NOMO-1 treated with DMSO at 0.1 percent for 48 hours (cell line): ENCODE results near the gene ATP8A2.
"Not testable (repeated sequence)": the region's sequence is repeated elsewhere in the genome, so short reads cannot be mapped to it uniquely, and the experiment has no call there.

Experiments used
- DNase-seq: peaks from one replicate; lab custom pipeline; 2025; ENCODE audit not compliant: unreplicated experiment; lab: John Stamatoyannopoulos, UW

Gene ATP8A2

GRCh38 chr13:25795277-25795676 is 423.5 kb downstream of the ATP8A2 start:
- DNase-seq: no peak

GRCh38 chr13:25796474-25796873 is 424.7 kb downstream of the ATP8A2 start:
- no peak for DNase-seq

GRCh38 chr13:25798998-25799397 is 427.2 kb downstream of the ATP8A2 start:
- no peak for DNase-seq

- DNase-seq: no peak
Observed at GRCh38 chr13:25800523-25800922, 428.7 kb downstream of the ATP8A2 start.

GRCh38 chr13:25802579-25802978 is 430.8 kb downstream of the ATP8A2 start:
- peak; percentile 91 for DNase-seq

GRCh38 chr13:25803641-25804040 is 431.9 kb downstream of the ATP8A2 start:
- peak; percentile 7 for DNase-seq

- DNase-seq: peak; percentile 55
Observed at GRCh38 chr13:25806264-25806974, 434.6 kb downstream of the ATP8A2 start.

- DNase-seq: no peak
Observed at GRCh38 chr13:25807562-25807961, 435.8 kb downstream of the ATP8A2 start.

- DNase-seq: no peak
Observed at GRCh38 chr13:25811506-25811905, 439.7 kb downstream of the ATP8A2 start.

- no peak for DNase-seq
Observed at GRCh38 chr13:25816239-25816638, 444.5 kb downstream of the ATP8A2 start.

- DNase-seq: no peak
Observed at GRCh38 chr13:25819856-25820530, 448.2 kb downstream of the ATP8A2 start.

- no peak for DNase-seq
Observed at GRCh38 chr13:25821776-25822175, 450.0 kb downstream of the ATP8A2 start.

- DNase-seq: not testable (repeated sequence)
Observed at GRCh38 chr13:25827221-25827620, 455.4 kb downstream of the ATP8A2 start.

GRCh38 chr13:25827831-25828465 is 456.2 kb downstream of the ATP8A2 start:
- DNase-seq: no peak

- no peak for DNase-seq
Observed at GRCh38 chr13:25833761-25834160, 462.0 kb downstream of the ATP8A2 start.

- DNase-seq: no peak
Observed at GRCh38 chr13:25836574-25837336, 465.0 kb downstream of the ATP8A2 start.

- no peak for DNase-seq
Observed at GRCh38 chr13:25839371-25839770, 467.6 kb downstream of the ATP8A2 start.

GRCh38 chr13:25840261-25840660 is 468.5 kb downstream of the ATP8A2 start:
- no peak for DNase-seq

- DNase-seq: peak; percentile 5
Observed at GRCh38 chr13:25840931-25841330, 469.2 kb downstream of the ATP8A2 start.

- DNase-seq: no peak
Observed at GRCh38 chr13:25843692-25844091, 471.9 kb downstream of the ATP8A2 start.
